GM19372 (cell line): ENCODE results near the gene LIPM.
A peak's percentile ranks its signal among the peaks of the same experiment; 100 is the strongest.
"Not testable (repeated sequence)": the region's sequence is repeated elsewhere in the genome, so short reads cannot be mapped to it uniquely, and the experiment has no call there.

Experiments
- ATAC-seq: cut with Tn5 transposase; IDR thresholded peaks from one replicate; pipeline ENCODE4 v1.9.1; 2021; ENCODE audit warnings: mild to moderate bottlenecking, low read depth, moderate library complexity; ENCODE audit not compliant: unreplicated experiment

Gene LIPM

DNA sequence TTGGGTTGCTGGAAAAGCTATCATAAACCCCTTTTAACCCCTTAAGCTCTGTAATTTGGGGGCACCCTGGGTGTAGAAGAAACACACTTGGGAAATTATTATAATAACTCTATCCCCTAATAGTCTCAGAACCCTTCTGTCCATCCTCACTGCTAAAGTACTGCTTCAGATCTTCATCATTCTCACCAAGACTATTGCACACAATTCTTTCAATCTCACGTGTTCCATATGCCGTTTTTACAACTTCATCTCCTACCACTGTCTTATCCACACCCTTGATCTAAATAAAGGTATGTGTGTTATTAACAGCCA is 33.3 kb downstream of the LIPM start:
- peak; percentile 12 for ATAC-seq

DNA sequence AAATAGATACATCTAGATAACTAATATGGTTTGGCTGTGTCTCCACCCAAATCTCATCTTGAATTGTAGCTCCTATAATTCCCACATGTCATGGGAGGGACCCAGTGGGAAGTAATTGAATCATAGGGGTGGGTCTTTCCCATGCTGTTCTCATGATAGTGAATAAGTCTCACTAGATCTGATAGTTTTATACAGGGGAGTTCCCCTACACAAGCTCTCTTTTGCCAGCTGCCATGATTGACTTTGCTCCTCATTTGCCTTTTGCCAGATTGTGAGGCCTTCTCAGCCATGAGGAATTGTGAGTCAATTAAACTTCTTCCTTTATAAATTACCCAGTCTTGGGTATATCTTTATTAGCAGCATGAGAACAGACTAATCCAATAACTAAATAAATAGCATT is 35.1 kb downstream of the LIPM start:
- ATAC-seq: not testable (repeated sequence)

DNA sequence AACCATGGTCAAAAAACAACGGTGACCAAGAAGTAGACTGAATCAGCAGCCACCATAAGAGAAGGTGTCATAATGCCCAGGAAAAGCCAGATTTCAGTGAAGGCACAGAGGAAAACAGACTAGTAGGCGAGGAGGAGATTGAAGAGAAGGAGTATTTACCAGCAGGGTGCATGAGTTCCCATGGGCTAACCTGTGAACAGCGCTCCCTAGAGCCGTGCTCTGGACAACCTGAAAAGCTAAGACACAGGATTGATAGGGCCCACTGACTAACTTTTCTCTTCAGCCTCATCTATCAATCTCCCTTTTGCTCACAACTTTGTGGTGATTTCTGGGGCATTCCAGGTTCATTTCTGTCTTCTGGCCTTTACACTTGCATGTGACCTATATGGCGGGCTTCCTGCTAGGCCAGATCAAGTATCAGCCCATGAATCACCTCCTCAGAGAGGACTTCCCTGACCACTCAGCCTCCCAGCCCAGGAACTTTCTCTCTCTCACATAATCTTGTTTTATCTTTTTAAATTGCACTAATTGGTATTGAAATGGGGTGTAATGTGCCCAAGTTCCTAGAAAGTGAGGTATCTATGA is 36.3 kb downstream of the LIPM start:
- no peak for ATAC-seq

DNA sequence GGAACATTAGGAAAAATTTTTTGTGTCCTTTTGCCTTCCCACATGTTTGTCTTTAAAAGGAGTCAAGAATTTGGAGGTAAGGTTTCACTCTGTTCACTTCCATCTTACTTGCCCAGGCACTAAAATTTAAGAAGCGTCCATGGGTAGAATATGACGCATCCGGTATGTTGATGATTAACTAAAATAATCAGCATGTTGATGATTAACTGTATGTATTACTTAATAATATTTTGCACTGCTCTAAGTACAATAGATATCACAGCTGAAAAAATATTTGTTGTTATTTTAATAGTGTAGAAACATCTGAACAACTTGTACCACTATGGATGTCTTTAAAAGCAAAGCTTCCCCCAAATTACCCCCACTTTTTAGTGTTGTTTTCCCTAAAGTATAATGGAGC is 37.6 kb downstream of the LIPM start:
- no peak for ATAC-seq

DNA sequence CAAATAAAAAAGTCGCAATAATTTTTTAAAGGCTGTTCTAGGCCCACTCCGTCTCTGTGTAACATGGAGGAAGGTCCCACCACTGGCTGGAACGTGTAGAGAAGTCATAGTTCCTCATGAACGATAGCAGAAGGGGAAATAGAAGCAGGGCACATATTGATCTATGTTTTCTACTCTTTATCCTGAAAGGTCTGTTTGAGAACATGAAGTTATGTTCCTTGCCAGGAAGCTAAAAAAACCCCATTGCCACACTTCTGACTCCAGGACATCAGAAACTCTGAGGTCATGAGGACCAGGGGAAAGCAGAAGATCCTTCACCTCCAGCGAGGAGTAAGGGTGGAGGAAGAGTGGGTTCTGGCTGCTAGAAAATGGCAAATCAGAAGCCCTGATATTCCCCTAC is 38.4 kb downstream of the LIPM start:
- ATAC-seq: no peak

DNA sequence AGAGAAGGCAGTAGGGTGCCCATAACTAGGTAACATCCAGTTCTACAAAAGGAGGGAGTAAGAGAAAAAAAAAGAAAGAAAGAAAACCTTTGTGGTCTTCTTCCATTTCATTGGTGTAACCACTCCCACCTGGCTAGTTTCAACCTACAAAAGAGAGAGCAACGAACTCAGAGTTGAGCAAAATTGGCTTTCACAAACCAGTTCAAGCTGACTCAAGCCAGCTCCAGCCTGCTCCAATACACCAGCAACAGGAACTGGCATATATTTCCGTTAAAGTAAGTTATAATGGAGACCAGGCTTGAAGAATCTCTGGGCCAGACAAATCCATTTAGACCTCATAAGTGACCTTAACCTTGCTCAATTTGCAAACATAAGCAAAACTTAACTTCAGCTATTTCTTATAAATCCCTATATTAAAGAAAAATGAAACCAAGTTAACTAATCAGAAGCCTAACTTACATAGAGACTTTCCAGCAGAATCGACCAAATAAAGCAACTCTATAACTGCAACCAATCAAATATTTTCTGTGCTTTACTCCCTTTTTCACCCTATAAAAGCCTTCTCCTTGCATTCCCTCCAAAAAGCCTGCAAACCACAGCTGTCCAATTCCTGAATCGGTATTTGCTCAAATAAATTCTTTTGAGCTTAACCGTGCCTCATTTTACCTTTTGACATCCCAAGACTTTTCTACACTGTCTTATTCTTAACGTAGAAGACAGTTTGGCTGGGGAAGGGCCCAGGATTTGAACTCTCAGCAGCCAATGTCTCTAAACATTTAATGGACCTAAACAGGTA is 39.0 kb downstream of the LIPM start:
- ATAC-seq: no peak

DNA sequence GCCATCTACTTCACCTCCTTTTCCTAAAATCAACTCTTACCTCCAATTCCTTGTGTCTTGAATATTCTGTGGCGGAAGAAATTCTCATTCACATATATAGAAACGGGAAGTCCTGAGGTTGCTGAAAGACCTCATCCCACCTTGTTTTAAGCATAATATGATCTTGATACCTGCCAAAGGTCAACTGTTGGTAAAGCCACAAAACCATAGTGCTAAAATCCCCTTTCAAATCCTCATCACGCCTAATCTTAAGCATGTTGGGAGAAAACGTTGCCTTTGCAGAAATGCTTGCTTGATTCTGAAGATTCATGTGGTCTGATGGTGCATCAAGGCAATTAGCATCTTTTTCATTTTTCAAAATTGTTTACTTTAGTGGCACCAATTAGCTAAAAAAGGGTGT is 40.6 kb downstream of the LIPM start:
- no peak for ATAC-seq

DNA sequence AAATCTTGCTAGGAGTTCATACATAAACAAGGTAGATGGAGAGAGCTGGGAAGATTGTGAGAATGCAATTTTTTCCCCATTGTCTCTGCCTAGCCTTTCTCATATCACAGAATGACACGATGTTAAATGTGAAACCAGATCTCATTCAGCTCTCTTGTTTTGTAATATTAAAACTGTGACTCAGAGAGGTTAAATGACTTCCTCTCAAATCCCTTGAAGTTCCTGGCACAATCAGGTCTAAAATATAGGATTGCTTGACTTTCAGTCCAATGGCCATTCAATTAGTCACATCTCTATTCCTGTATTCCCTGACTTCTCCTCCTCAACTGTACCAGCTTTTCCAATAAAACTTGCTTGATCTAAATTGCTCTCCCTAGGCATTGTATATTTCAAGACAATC is 46.0 kb downstream of the LIPM start:
- ATAC-seq: no peak

DNA sequence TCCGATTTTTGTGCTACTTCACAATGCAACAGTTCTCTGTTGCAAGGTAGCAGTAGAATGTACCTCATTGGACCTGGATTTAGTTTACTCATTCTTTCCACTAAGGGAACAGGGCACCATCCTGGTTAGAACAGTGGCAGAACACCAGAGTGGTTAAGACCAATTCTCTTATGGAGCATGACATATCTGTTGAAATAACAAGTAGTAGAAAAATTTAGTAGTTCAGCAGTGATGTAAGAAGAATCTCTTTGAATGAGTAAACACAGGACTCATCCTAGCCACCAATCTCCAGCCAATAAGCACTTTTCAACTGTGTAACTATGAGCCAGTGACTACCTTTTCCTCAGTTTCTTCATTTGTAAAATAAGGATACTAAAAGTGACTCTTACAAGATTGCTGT is 46.7 kb downstream of the LIPM start:
- ATAC-seq: no peak

DNA sequence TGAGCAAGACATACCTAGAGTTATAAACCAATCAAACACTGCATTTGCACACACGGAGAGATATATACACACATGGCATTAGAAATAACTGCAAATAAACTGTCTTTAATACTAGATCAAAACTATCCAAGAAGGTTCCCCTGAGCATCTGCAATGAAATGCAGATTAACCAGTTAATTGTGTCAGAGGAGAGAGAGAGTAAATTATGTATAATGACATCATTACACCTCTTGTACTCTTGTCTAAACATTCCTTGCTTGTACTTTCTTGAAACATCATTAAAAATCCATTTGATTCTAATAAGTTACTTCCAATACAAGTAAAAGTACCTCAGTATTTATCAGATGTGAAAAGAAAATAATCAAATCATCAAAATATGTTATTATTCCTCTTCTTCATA is 48.2 kb downstream of the LIPM start:
- ATAC-seq: no peak

DNA sequence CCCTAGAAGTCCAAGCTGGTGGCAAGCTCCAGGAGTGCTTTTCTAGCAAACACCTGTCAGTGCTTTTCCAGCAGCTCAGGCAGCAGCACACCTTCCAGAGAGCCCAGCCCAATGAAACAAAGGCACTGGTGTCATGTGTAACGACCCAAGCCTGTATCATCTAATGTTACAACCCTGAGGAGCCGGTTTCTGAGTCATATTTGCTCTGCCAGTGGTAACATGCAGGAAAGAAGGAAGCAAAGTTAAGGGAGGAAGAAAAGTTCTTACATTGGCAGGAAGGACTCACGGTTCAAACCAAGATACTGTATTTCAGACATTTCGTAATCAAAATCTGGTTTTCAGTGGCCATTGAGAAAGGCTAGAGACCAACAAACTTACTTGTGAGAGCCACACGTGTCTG is 49.2 kb downstream of the LIPM start, which contains the start of gene ANKRD22:
Gene ANKRD22 (minus strand): TSS at position 139 of the 400 bp plus-strand sequence. CDS start 237 bp downstream, outside the sequence.
- no peak for ATAC-seq

DNA sequence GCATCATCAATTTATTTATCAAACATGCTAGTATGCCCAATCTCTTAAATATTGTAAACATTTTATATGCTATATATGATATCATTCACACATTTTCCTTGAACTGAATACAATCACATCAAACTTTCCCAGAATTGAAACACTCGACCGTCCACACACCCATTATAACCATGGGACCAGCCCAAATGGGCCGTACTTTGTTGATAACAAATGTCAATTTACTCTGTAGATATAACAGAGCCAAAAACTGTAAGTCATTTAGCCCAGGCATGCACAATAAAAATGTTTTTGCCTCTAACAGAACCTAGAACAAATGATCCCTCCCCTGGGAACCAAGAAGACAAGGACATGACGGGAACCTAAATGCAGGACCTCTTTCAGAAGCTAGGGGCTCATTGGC is 49.8 kb downstream of the LIPM start:
- no peak for ATAC-seq

DNA sequence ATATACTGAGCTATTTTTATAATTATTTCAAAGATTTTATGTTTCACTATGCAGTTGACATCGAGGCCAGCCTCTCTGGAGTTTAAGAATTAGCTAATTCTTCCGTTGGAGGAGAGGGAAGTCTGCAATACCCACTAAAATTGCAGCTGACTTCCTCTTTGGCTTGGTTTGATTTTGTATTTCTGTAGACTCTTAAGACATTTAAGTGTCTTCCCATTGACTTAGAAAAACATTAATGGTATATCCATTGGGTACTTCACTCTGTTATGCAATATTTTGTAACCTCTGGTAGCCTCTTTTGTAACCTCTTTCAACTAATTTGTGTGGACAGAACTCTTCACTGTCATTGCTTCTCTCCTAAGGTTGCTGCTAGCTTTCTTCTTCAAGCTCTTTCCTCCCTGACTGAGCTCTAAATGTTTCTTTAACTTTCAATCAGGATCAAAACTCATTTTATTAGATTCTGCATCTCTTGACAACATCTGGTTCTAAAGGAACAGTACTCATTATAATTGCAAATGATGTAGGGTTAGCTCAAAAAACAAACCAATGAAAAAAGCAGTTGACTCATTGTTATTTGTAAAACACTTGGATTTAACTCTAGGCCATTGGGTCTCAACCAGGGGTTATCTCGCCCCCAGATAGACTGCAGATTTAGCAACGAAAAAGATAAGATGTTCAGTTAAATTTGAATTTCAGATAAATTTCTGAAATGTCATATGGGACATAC is 50.8 kb downstream of the LIPM start:
- ATAC-seq: no peak

DNA sequence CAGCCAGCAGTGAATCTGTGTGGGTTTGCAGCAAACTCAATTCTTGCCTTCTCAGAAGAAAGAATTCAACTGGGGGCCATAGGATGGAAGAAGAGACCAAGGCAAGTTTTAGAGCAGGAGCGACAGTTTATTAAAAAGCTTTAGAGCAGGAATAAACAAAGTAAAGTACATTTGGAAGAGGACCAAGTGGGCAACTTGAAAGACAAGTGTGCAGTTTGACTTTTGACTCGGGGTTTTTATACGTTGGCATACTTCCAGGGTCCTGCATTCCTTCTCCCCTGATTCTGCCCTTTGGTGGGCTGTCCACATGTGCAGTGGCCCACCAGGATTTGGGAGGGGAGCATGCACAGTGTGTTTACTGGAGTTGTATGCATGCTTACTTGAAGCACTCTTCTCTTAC is 52.2 kb downstream of the LIPM start:
- ATAC-seq: no peak

DNA sequence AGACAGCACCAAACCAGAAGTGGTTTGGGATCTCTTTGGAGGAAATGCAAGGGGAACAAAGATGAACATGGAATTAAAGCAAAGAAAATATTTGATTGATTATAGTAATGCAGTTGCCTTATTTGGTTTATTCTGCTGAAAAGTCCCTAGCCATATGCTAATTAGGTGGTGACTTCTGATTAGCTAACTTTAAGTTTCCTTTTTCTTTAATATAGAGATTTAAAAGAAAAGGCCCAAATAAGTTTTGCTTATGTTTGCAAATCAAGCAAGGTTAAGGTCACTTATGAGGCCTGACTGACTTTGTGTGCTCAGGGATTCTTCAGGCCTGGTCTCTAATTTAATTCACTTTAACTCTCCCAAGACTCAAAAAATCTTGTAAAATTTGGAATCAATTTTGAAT is 55.3 kb downstream of the LIPM start:
- ATAC-seq: no peak

DNA sequence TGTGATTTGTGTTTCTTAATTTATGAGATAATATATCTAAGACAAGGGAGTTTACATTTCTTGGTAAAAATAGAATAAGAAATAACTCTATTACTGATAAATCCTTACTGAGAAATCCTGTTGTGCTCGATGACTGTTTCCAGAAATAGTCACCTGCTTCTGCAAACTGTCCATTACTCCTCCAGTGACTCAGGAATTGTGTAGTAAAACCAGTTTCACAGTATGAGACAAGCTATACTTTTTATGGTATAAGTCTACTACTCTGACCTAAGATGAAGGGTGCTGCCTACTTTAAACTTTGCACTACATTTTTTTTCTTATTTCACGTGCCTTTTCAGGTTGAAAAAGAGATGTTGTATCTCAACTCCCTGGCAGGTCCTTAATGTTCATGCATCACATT is 56.0 kb downstream of the LIPM start:
- ATAC-seq: no peak

DNA sequence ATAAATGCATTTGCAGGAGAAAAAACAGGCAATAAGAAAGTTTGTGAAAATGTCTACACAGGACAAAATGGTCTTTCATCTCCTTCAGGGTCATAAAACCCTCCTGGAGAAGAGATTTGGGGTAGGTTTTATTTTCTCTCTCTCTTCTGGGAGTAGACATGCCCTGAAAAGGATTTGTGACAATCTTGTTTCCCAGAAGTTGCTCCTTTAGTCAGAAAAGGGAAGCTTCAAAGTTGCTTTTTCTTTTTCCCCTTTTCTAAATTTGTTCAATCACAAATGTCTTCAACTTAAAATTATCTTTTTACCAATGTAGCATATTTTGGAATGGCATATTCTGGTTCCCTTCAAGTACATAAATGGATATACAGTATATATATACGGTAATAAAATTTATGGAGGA is 58.5 kb downstream of the LIPM start:
- no peak for ATAC-seq

DNA sequence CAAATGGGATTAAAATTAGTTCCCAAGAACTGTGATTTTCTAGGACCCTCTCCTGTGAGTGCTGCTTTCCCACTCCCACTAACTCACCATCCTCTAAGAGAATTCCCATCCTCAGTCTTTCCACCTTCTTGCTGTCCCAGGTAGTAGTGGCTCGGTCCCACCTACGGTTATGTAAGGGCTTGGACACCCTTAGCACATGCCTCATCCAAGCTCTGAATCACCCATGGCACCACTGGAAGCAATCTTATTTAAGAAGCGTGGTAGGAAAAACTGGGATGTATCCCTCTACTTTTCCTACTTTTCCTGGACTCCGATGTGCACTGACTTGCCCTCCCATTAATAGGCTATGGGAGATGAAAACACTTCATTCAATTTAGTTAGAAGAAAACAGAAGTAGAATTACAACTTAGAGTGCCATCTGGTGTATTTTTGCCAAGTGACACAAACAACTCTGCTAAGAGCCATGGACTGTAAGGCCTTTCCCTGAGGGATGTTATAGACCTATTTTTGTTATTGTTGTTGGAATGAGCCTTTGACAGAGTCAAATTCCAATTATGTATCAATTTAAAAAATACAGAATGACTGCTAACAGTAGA is 62.8 kb downstream of the LIPM start:
- ATAC-seq: no peak

DNA sequence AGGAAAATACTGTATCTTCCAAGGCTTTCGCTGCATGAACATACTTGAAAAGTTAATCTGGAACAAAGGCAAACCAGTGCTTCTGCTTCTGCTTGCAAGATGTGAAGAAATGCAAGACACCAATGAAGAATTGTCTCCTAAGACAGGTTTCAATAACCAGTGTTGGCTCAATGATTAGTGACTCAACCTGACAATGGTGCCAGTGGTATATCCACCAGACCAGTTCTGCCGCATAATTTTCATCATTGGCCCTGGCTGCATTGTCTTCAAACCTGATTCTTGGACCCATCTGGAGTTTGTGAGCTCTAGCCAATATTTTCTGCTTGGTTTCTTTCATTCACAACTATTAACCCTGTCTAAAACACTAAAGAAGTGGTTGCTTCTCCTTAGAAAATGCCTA is 63.9 kb downstream of the LIPM start:
- no peak for ATAC-seq

DNA sequence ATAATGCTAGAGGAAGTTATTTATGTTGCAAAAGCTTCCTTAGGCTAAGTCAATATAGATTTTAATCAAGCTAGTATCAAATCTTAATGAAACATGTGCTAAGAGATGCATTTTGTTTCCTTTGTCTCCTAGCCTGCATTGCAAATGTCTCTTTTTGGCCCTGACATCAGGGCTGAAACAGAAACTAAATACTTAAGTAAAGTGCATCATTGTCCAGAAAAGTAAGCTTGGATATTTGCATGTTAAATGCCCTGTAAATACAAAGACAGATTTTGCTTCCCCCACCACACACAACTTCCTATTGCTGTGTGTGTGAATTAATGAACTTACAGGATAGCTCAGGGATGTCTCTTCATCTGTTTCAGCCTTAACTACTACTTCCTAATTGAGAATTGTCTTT is 67.6 kb downstream of the LIPM start:
- ATAC-seq: no peak
